ENCODE results near the gene ACADM.
"Not testable (repeated sequence)": the region's sequence is repeated elsewhere in the genome, so short reads cannot be mapped to it uniquely, and the experiment has no call there.

The ACADM gene

DNA sequence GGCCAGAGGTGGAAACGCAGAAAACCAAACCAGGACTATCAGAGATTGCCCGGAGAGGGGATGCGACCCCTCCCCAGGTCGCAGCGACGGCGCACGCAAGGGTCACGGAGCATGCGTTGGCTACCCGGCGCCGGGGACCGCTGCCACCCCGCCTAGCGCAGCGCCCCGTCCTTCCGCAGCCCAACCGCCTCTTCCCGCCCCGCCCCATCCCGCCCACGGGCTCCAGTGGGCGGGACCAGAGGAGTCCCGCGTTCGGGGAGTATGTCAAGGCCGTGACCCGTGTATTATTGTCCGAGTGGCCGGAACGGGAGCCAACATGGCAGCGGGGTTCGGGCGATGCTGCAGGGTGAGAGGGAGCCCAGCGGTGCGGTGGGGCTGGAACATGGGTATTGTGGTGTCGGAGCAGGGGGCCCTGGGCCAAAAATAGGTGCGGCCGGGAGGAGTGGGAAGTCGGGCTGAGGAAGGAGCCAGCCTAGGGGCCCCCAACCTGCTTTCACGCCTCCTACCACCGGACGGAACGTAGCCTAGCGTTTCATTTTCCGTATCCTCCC, at the start of gene ACADM:
Gene ACADM (plus strand): TSS at position 238 of the 551 bp plus-strand sequence. CDS start 79 bp downstream, at position 317.
- peak; percentile 79 for DNase-seq

DNA sequence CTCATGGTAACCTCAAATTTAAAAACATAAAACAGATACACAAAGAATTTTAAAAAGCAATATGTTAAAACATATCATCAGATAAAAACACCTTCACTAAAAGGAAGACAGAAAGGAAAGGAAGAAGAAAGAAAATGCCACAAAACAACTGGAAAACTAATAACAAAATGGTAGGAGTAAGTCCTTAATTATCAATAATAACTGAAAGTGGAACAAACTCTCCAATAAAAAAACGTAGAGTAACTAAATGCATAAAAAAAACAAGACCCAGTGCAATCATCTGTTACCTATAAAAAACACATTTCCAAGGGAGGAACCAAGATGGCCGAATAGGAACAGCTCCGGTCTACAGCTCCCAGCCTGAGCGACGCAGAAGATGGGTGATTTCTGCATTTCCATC, 47.1 kb upstream of the ACADM start:
- no peak for DNase-seq

DNA sequence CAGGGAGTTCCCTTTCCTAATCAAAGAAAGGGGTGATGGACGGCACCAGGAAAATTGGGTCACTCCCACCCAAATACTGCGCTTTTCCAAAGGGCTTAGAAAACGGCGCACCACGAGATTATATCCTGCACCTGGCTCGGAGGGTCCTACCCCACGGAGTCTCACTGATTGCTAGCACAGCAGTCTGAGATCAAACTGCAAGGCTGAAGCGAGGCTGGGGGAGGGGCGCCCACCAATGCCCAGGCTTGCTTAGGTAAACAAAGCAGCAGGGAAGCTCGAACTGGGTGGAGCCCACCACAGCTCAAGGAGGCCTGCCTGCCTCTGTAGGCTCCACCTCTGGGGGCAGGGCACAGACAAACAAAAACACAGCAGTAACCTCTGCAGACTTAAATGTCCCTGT, 46.5 kb upstream of the ACADM start:
- DNase-seq, result not testable (repeated sequence)

DNA sequence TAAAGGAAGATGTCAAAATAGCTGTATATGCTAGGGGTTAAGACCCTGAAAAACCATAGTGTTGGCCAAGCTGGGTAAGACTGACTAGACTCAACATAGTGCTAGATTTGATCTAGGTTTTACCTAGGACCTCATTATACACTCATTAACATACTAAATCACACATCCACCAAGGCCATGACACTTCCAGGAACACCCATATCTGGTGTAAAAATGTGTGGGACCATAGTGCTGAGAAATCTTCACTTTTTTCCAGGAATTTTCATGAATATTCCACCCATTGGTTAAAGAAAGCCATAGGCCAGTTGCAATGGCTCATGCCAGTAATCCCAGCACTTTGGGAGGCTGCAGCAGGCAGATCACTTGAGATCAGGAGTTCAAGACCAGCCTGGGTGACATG, 34.0 kb upstream of the ACADM start:
- DNase-seq, result no peak

DNA sequence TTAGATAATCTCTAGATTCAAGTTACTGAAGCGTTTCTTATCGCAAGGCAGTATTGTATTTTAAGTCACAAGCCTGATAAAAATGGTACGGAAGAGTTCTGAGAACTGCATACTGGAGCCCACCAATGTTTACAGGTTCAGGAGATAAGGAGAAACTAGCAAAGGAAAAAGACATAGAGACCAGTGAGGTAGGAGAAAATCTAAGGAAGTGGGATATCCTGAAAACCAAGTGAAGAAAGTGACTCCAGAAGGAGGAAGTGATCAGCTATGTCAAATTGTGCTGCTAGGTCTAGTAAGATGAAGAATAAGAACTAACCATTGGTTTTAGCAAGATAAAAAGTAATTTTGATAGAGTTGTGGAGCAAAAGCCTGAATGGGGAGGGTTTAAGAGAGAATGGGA, 31.0 kb upstream of the ACADM start:
- no peak for DNase-seq

DNA sequence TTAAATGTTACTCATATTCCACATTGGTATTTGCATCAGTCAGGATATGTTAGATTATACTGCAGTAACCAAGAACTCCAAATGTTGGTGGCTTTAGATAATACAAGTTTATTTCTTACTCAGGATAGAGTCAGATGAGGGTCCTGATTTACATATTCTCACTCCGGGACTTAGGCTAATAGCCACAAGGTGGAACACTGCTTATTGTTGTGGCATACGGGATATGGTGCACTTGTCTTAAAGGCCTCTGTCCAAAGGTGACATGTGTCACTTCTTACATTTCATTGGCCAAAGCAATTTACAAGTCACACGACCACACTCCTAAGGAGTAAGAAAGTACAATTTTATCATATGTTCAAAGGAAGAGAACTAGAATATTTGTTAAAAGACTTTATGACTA, 28.5 kb upstream of the ACADM start:
- no peak for DNase-seq

DNA sequence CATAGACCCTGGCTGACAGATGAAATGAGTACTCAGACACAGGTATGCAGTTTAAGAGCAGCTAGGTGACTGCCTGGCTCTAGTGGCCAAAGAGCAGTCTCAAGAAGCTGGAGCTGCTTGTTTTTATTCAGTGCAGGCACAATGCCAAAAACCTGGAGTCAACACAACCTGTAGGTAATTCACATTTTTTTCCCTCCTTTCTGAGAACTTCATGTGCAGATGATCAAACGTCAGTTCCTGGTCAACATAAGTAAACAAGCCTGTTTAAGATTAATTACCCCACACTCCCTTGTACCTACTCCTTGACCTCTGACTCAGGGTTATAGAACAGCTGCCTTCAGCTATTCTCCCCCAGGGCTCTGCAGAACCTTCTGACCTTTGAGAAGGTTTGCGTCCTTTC, 17.3 kb upstream of the ACADM start:
- DNase-seq, result no peak

DNA sequence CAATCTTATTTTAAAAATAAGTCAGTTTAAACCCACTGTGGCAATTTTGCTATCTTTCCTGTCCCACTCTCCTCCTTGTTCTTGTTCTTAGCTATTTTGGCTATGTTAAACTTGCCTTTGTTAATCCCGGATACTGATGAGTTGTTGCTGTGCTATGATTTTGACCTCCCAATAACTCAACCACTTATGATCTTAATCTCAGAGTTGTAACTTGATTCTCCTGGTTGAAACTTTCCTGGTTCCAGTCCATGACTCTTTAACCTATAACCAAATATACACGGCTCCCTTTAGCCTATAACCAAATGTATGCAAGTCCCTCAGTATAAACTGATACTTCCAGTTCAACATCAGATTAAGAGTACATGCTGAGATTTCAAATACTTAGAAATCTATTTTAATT, 15.6 kb upstream of the ACADM start:
- DNase-seq, result no peak

DNA sequence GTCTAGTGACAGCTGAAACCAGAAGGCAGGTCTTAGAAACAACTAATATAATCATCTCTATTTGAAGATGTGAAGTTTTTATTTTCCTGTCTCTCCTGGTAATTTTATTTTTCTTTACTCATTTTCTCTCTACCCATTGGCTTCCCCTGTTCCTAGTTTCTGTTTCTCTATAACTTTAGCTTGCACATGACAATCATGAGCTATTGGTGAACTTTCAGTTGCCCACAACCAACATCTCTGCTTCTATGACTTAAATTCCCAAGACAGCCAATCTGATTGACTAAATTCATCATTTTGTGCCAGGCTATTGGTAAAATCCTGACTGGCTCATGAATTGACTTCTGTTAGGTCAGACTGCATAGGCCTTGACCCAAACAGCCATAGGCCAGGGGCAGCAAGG, 13.7 kb upstream of the ACADM start:
- no peak for DNase-seq

DNA sequence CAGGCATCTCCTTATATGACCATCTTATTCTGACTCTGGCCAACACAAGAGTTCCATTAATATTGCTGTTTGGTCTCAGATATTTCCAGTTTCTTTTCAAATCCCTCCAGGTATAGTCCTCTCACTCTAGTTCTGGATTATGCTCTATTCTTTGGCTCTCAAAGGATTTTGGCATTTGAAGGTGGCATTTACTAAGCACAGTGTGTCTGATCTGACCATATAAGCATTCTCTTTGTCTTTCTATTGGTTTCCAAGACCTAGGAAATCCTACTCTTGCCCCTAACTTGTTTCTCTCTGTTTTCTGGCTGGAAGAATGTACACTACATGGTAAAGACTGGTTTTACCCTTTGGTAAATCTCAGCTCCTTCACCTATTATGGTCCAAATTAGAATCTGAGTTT, 12.7 kb upstream of the ACADM start:
- no peak for DNase-seq

DNA sequence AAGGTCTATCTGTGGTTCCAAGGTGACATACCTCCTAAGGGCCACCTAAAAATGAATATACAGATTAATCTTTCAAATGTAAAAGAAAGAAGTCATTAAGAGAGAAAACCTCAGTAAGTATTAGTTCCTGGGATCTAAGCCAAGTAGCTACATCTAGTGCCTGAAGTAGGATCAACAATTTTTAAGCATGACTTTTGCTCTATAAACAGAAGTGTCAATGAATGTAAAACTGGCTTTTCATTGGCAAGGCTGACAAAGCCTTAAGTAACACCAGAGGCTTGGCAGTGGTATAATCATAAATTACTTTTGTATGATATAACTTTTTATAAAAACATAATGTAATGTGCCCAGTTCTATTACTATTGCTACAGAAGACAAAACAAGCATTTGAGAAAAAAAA, 12.2 kb upstream of the ACADM start:
- DNase-seq, result no peak

DNA sequence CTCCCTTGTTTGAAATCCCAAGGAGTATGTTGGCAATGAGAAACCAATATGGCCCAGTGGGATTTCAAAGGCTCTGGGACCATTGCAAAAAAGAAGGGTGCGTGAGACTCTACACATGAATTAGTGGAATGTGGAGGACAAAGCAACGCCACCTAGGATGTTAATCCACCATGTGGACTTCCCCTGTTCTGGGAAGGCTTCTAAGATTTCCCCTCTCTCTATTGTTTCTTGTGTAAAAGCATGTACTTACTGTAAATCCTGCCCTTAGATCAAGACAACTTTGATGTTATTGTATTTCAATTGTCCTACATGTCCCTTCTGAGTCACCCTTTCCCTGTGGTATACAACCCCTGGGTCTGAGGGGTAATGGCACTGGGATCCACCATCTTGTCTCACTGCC, 4.7 kb upstream of the ACADM start:
- no peak for DNase-seq

DNA sequence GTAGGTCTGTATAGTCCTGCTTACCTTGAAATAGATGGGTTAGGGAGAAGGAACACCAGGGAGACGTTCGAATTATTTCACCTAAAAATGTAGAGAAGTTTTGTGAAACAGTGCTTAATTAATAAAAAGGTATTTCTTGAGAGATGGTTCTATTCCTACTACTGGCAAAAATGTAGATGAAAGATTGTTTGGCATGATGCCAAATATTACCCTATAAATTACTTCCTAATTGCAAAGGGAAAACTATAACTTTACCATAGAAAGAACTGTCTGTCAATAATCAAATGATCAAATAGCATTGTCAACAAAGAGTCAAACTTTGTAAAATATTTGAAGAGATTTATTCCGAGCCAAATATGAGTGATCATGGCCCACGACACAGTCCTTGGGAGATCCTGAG, 4.2 kb upstream of the ACADM start:
- no peak for DNase-seq

DNA sequence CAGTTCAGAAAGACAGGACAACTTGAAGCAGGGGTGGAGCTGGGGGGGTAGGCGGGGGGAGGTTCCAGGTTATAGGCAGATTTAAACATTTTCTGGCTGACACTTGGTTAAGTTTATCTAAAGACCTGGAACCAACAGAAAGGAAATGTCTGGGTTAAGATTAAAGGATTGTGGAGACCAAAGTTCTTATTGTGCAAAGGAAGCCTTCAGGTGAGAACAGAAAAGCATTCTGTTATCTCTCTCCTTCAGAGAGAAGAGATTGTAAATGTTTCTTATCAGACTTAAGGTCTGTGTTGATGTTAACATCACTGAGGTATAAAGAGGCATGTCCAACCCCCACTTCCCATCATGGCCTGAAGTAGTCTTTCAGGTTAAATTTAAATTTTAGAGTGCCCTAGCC, 3.7 kb upstream of the ACADM start:
- no peak for DNase-seq

DNA sequence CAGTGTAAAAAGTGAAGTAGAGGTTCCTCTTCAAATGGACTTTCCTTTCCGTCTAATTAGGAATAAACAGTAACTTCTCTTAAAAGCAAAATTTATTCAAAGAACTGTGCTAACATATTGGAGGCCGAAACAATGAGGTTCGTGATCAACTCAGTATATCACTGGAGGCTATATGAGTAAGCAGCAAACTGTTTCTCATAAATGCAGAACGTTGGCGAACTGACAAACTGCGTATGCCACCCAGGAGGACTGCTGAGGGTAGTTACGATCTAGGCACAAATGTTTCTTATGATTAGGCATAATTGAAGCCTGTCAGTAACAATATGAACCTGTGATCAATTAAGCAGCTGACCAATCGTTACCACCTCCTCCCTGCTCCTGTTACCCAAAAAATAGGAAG, 2.3 kb upstream of the ACADM start:
- peak; percentile 29 for DNase-seq

DNA sequence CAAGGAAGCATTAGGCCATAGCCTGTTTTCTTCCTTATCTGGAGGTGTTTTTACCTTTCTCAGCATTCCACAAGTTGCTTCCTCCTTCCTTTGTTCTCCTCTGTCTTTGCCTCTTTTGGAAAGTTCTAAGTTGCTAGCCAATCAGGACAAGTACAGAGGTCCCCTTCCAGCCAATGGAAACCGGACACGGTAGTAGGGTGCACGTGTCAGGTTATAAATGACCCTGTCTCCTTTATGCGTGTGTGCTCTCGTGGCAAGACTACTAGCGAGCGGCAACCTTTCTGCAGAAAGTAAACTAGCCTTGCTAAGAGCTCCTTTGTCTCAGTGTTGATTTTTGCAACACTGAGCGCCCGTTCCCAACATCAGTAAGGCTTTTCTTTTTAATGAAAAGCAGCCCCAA, 1.5 kb upstream of the ACADM start:
- DNase-seq, result no peak

DNA sequence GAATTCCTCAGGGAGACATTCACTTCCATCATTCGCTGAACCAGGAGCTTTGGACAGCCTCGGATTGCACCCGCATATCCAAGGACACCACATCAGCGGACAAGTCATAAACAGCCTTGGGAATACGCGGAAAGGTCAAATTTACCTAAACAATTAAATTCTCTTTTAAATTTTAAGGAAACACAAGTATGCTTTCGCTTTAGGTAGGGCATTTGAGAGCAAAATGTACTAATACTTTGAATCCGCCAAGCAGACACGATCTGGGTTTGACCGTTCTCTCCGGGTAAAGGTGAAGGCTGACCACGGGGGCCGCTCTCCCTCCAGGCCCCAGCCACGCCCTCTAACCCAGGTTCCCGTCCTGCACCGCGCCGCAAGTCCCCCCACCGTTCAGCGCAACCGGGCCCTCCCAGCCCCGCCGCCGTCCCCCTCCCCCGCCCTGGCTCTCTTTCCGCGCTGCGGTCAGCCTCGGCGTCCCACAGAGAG, 479 bp upstream of the ACADM start:
- peak; percentile 79 for DNase-seq

DNA sequence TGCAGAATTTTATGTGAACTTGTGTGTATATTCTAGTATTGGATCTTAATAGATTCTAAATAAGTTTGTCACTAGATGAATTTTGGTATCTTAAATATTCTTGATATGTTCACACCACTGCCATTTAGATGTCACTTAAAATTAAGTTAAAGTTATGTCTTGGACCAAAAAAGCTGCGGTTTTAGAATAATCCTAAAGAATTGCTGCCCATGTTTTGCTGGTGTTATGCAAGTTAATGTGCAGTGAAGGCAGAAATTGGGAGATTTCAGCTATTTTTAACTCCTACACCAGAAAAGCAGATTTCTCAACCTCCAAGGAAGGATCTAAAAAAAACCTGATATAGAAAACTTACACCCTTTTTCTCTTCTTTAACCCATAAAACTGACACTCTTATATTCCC, 757 bp downstream of the ACADM start:
- no peak for DNase-seq

DNA sequence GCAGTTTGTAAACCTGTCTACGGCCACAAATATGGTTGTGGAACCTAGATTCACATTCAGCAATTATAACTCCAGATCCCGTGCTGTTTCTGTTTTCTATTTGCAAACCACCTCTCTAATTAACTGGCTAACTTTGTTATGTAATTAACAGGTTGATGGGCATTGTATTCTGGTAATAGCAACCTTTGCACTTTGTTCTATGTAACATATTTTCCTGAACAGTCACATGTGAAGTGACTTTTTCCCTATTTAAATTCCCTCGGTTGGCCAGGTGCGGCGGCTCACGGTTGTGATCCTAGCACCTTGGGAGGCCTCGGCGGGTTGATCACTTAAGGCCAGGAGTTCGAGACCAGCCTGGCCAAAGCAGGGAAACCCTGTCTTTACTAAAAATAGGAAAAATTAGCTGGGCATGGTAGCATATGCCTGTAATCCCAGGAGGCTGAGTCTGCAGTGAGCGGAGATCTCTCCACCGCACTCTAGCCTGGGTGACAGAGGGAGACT, 1.4 kb downstream of the ACADM start:
- DNase-seq, result no peak

DNA sequence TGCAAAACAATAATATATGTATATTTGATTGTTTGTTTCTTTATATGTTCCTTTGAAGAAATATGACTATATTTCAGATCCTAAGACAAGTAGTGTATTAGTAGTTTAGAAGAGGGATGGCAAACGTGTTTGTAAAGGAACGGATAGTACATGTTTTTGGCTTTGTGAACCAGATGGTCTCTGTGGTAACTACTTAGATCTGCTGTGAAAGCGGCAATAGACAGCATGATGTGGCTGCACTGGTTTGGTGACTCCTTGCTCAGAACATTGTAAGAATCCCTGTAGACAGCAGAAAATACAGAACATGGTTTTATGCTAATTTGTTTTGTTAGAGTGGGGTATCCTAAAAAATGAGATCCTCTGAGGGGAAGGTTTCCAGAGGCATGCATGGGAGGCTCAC, 3.1 kb downstream of the ACADM start:
- DNase-seq, result no peak

DNA sequence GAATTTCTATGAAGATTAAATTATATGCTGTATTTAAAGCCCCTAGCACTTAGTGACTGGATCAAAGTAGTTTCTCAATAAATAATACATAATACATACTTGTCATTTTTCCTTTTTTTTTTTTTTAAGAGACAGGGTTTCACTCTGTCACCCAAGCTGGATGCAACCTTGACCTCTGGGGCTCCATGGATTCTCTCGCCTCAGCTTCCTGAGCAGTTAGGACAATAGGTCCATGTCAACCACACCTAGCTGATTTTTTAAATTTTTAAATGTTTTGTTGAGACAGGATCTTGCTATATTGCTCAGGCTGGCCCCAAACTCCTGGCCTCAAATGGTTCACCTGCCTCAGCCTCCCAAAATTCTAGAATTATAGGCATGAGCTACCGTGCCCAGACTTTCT, 5.9 kb downstream of the ACADM start:
- no peak for DNase-seq

DNA sequence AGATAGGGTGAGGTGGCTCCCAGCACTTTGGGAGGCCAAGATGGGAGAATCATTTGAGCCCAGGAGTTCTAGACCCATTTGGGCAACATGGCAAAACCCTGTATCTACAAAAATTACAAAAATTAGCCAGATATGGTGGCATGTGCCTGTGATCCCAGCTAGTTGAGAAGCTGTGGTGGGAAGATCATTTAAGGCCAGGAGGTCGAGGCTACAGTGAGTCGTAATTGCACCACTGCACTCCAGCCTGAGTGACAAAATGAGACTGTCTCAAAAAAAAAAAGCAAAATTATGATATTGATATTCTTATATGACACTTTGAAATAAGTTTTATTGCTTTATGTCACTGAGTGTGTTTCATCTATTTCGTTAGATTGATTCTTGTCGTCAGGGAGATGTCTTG, 7.4 kb downstream of the ACADM start:
- DNase-seq, result no peak

DNA sequence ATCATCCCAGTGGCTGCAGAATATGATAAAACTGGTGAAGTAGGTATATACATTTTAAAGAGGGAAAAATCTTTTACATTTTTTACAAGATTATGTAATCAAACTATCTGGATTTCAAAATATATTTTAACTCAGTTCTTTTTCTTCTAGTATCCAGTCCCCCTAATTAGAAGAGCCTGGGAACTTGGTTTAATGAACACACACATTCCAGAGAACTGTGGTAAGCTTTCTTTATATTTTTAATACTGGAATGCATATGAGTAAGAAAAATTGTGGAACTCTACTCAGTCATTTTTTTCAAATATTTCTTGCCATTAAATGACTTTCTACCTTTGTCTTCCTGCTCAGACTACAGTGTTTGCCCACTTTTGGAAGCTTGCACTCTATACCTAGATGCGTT, 8.2 kb downstream of the ACADM start:
- DNase-seq, result no peak

DNA sequence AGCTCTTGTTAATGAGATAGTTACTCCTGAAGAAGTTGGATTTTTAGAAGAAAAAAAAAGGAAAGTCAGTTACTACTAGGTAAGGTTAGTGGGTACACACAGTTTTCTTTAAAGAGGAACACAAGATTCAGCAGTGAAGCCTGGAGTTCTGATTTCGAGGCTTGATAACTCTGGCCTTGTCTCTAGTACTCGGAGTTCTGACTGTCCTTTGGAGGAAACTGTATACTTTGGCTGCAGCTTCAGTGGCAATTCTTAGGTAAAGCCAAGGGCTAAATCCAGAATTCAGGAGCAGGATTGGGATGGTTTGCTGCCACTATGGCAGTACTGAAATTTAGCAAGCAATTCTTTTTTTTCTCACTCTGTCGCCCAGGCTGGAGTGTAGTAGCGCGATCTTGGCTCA, 9.2 kb downstream of the ACADM start:
- DNase-seq, result no peak

DNA sequence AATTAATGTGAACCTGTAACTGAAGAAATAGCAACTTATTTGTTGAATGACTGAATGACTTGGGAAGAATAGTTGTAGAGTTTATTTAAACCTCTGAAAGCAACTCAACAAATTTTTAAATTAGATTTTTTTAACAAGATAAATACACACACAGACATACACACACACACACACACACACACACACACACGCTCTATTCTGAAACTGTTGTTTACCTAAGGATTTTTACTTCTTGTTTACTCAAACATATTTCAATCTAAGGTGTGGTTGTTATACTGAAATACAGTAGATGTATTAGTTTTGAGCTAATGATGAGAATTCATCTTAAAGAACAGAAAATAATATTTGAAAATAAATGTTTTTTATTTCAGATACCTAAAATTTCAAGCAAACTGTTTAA, 11.5 kb downstream of the ACADM start:
- DNase-seq, result no peak
